ENCODE results near the gene POU6F1. TPM values are rescaled to one million over a fixed set of nuclear protein-coding genes. Genes with fewer than 3 reads are reported as not detected.

POU6F1 gene
- total RNA-seq, 2 experiments from 2014 or later: 2.6 to 5.5 TPM

GRCh38 chr12:51254536-51254935 is 36.7 kb upstream of the POU6F1 start:
- TF ChIP-seq, protein P1, sequence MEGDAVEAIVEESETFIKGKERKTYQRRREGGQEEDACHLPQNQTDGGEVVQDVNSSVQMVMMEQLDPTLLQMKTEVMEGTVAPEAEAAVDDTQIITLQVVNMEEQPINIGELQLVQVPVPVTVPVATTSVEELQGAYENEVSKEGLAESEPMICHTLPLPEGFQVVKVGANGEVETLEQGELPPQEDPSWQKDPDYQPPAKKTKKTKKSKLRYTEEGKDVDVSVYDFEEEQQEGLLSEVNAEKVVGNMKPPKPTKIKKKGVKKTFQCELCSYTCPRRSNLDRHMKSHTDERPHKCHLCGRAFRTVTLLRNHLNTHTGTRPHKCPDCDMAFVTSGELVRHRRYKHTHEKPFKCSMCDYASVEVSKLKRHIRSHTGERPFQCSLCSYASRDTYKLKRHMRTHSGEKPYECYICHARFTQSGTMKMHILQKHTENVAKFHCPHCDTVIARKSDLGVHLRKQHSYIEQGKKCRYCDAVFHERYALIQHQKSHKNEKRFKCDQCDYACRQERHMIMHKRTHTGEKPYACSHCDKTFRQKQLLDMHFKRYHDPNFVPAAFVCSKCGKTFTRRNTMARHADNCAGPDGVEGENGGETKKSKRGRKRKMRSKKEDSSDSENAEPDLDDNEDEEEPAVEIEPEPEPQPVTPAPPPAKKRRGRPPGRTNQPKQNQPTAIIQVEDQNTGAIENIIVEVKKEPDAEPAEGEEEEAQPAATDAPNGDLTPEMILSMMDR (conservative IDR thresholded peaks at IDR 0.05; ENCODE audit: low read length): no peak
- TF ChIP-seq EZH2phosphoT487 (IDR thresholded peaks at IDR 0.05; ENCODE audit: borderline replicate concordance, low read depth, low read length): no peak
- ChIA-PET POLR2A (no interaction called here), CTCF (ENCODE audit: unreplicated experiment) (interaction anchor here (1.0 kb wide), 1 partner anchor 11 kb away, joined by 3 read pairs; no protein-coding TSS in a partner anchor)
- H2AFZ ChIP-seq (ENCODE audit: low read length): no peak overlapping the region
- H3K4me2 ChIP-seq (ENCODE audit: low read length): no peak overlapping the region
- no peaks in the 10 kb centered on the region for H3K79me2 ChIP-seq (ENCODE audit: insufficient read depth, low read depth, low read length)
- no peaks in the 10 kb centered on the region for H3K9me3 ChIP-seq (ENCODE audit: low read length)
- no peaks in the 10 kb centered on the region for H3K9me2 ChIP-seq (ENCODE audit: insufficient read depth, low read length)
- H3K27ac ChIP-seq (ENCODE audit: low read depth, low read length, poor library complexity, severe bottlenecking): no peak overlapping the region
- DNase-seq (ENCODE audit: low spot score): no peak
- no peaks in the 10 kb centered on the region for H3K36me3 ChIP-seq (ENCODE audit: insufficient read depth, low read length)
- H3K4me3 ChIP-seq (ENCODE audit: low read depth, low read length, poor library complexity, severe bottlenecking): no peak overlapping the region
- no TSS peak for BruUV-seq (replicated peaks)
- intact Hi-C loops (cut with micrococcal nuclease; ENCODE audit: unreplicated experiment): loop anchor here (10.0 kb wide), 1 partner anchor 420 kb away; no protein-coding TSS in a partner anchor
- no peaks in the 10 kb centered on the region for H3K4me1 ChIP-seq (ENCODE audit: insufficient read depth, low read length, poor library complexity, severe bottlenecking)
- no peaks in the 10 kb centered on the region for H4K20me1 ChIP-seq (ENCODE audit: insufficient read depth, low read length)

GRCh38 chr12:51253276-51253675 is 35.4 kb upstream of the POU6F1 start:
- no peak for TF ChIP-seq EZH2phosphoT487 (IDR thresholded peaks at IDR 0.05; ENCODE audit: borderline replicate concordance, low read depth, low read length)
- H3K4me3 ChIP-seq (ENCODE audit: low read depth, low read length, poor library complexity, severe bottlenecking): no peak overlapping the region
- no peaks in the 10 kb centered on the region for H3K9me3 ChIP-seq (ENCODE audit: low read length)
- H3K79me2 ChIP-seq (ENCODE audit: insufficient read depth, low read depth, low read length): no peaks in the 10 kb centered on the region
- H3K4me2 ChIP-seq (ENCODE audit: low read length): no peak overlapping the region
- DNase-seq (ENCODE audit: low spot score): no peak
- no peaks in the 10 kb centered on the region for H4K20me1 ChIP-seq (ENCODE audit: insufficient read depth, low read length)
- intact Hi-C loops (cut with micrococcal nuclease; ENCODE audit: unreplicated experiment): loop anchor here (10.0 kb wide), 1 partner anchor 418 kb away; no protein-coding TSS in a partner anchor
- BruUV-seq (replicated peaks): no TSS peak
- H3K27ac ChIP-seq (ENCODE audit: low read depth, low read length, poor library complexity, severe bottlenecking): no peak overlapping the region
- no peaks in the 10 kb centered on the region for H3K4me1 ChIP-seq (ENCODE audit: insufficient read depth, low read length, poor library complexity, severe bottlenecking)
- ChIA-PET POLR2A (interaction anchor here (0.6 to 1.2 kb wide), 2 partner anchors 9 to 204 kb away, joined by 4 read pairs; no protein-coding TSS in a partner anchor), CTCF (ENCODE audit: unreplicated experiment) (interaction anchor here (0.5 to 1.0 kb wide), 3 partner anchors 11 to 129 kb away, joined by 3 read pairs; no protein-coding TSS in a partner anchor)
- no peaks in the 10 kb centered on the region for H3K9me2 ChIP-seq (ENCODE audit: insufficient read depth, low read length)
- peak overlapping the region; percentile 60; the same call in 1 of the 2 replicates for H2AFZ ChIP-seq (ENCODE audit: low read length)
- no peaks in the 10 kb centered on the region for H3K36me3 ChIP-seq (ENCODE audit: insufficient read depth, low read length)

DNA sequence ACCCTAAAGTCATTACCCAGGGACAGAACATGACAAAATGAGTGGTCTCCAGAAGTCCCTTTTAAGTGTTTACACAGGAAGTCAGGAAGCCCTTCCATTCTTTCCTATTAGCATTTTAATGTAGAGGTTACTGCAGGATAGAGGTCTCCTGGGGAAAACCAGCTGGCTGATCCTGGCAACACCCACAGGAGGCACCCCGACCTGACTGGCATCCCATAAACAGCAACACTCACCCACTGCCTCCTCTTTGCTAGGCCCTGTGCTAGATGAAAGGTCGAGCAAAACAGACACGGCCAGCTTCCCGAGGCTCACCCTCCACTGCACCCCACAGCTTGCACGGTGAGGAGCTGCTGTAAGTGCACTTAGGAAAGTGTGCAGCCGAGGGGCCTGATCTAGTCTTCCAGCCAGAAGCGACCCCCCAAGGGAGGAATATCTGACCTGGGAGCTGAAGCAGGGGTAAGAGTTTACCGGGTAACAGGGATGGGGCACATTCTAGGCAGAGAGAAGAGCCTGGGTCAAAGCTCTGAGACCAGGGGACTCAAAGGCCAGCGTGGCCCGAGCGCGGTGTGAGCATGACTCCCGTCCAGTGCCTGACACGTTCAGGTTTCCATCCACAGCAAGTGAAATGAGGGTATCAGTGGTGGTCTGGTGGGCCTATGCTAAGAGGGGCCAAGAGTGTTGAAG is 29.8 kb upstream of the POU6F1 start:
- Histone ChIP-seq H4K20me1 (ENCODE audit: insufficient read depth, low read length) (no peaks in the 10 kb centered on the region), H3K4me3 (ENCODE audit: low read depth, low read length, poor library complexity, severe bottlenecking) (no peak overlapping the region), H3K9me3 (ENCODE audit: low read length) (no peaks in the 10 kb centered on the region), H3K4me2 (ENCODE audit: low read length) (no peak overlapping the region), H3K27ac (ENCODE audit: low read depth, low read length, poor library complexity, severe bottlenecking) (no peak overlapping the region), H3K9me2 (ENCODE audit: insufficient read depth, low read length) (no peaks in the 10 kb centered on the region), H3K79me2 (ENCODE audit: insufficient read depth, low read depth, low read length) (no peaks in the 10 kb centered on the region), H3K4me1 (ENCODE audit: insufficient read depth, low read length, poor library complexity, severe bottlenecking) (peaks cover 20% of the 10 kb centered on the region), H2AFZ (ENCODE audit: low read length) (no peak overlapping the region), H3K36me3 (ENCODE audit: insufficient read depth, low read length) (peaks cover 19% of the 10 kb centered on the region; the same call in 1 of the 2 replicates)
- no TSS peak for BruUV-seq (replicated peaks)
- no peak for DNase-seq (ENCODE audit: low spot score)
- POLR2A ChIA-PET: interaction anchor here (0.6 kb wide), 1 partner anchor 318 kb away, joined by 6 read pairs; no protein-coding TSS in a partner anchor
- TF ChIP-seq, protein P1 (conservative IDR thresholded peaks at IDR 0.05; ENCODE audit: low read length): no peak
- TF ChIP-seq EZH2phosphoT487 (IDR thresholded peaks at IDR 0.05; ENCODE audit: borderline replicate concordance, low read depth, low read length): no peak
- CTCF ChIA-PET (ENCODE audit: unreplicated experiment): interaction anchor here (0.6 kb wide), 1 partner anchor 56 kb away, joined by 3 read pairs; no protein-coding TSS in a partner anchor
- intact Hi-C loops (cut with micrococcal nuclease; ENCODE audit: unreplicated experiment): no loop called here
